GM12801 (cell line): ENCODE results near the gene RAB6B.

Source experiments
- CTCF ChIP-seq: IDR thresholded peaks from one replicate; pipeline ENCODE4 v1.5.1; 2011; ENCODE audit warnings: control low read depth; ENCODE audit not compliant: insufficient read length; ENCODE audit errors: extremely low read depth

Gene RAB6B

GRCh38 chr3:133781570-133781969 lies 114.1 kb downstream of the RAB6B start:
- TF ChIP-seq CTCF = no peak

GRCh38 chr3:133779626-133780203 lies 116.0 kb downstream of the RAB6B start:
- TF ChIP-seq CTCF = no peak

- no peak for TF ChIP-seq CTCF
Measured at GRCh38 chr3:133777807-133778568, 117.7 kb downstream of the RAB6B start.

- TF ChIP-seq CTCF = no peak
Measured at GRCh38 chr3:133776794-133777438, 118.8 kb downstream of the RAB6B start.

DNA sequence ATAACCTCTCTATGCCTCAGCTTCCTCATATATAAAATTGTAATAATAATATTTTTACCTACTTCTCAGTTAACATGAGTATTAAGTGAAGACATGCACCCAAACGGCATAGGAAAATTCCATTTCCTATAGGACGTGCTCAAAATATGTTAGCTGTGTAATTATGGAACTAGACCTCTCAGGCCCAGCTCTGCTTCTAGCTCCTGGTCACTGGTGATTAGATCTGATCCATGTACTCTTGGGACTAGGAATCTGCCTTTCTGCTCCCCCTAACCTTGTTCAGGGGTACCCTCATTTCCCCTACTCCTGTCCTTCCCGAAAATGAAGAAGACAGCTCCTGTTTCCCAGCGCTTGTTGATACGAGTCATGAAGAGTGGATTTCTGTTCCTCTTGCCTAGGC lies 119.8 kb downstream of the RAB6B start:
- TF ChIP-seq CTCF = no peak

DNA sequence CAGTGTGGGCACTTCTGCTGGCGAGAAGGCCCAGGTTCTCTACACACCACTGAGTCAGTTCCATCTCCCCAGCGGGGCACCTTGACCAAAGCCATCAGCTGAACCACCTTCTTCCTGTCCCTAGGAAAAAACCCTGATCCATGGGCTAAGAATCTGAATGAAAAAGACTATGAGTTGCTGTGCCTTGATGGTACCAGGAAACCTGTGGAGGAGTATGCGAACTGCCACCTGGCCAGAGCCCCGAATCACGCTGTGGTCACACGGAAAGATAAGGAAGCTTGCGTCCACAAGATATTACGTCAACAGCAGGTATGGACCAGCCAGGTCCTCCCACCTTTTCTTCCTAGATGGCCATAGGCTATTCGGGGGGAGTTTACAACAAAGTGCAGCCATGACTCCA lies 120.4 kb downstream of the RAB6B start:
- no peak for TF ChIP-seq CTCF
